Measurements from ENCODE around the gene PHEX.

PHEX gene

GRCh38 chrX:22041907-22042530 lies 9.9 kb downstream of the PHEX start:
- no peak for DNase-seq

- no peak for DNase-seq
Measured at GRCh38 chrX:22043872-22044271, 11.7 kb downstream of the PHEX start.

GRCh38 chrX:22047468-22047867 lies 15.3 kb downstream of the PHEX start:
- no peak for DNase-seq

- DNase-seq = no peak
Measured at GRCh38 chrX:22053481-22053880, 21.4 kb downstream of the PHEX start.

- no peak for DNase-seq
Measured at GRCh38 chrX:22056235-22056634, 24.1 kb downstream of the PHEX start.

- DNase-seq = no peak
Measured at GRCh38 chrX:22057667-22058066, 25.5 kb downstream of the PHEX start.

GRCh38 chrX:22059775-22060174 lies 27.6 kb downstream of the PHEX start:
- DNase-seq = no peak

- no peak for DNase-seq
Measured at GRCh38 chrX:22060415-22061280, 28.5 kb downstream of the PHEX start.

- DNase-seq = no peak
Measured at GRCh38 chrX:22063284-22063683, 31.2 kb downstream of the PHEX start.

GRCh38 chrX:22069586-22069985 lies 37.5 kb downstream of the PHEX start:
- no peak for DNase-seq

- no peak for DNase-seq
Measured at GRCh38 chrX:22073928-22074327, 41.8 kb downstream of the PHEX start.

- no peak for DNase-seq
Measured at GRCh38 chrX:22078117-22078516, 46.0 kb downstream of the PHEX start.

- DNase-seq = peak; percentile 34
Measured at GRCh38 chrX:22081475-22082092, 49.5 kb downstream of the PHEX start.

GRCh38 chrX:22086003-22086402 lies 53.9 kb downstream of the PHEX start:
- no peak for DNase-seq

- DNase-seq = no peak
Measured at GRCh38 chrX:22087011-22087557, 55.0 kb downstream of the PHEX start.

- DNase-seq = no peak
Measured at GRCh38 chrX:22088326-22088725, 56.2 kb downstream of the PHEX start.

GRCh38 chrX:22090181-22090580 lies 58.1 kb downstream of the PHEX start:
- no peak for DNase-seq

- no peak for DNase-seq
Measured at GRCh38 chrX:22093550-22093949, 61.4 kb downstream of the PHEX start.

GRCh38 chrX:22095286-22095685 lies 63.2 kb downstream of the PHEX start:
- DNase-seq = no peak

- DNase-seq = no peak
Measured at GRCh38 chrX:22095856-22096255, 63.7 kb downstream of the PHEX start.

- no peak for DNase-seq
Measured at GRCh38 chrX:22097012-22097694, 65.0 kb downstream of the PHEX start.

- DNase-seq = no peak
Measured at GRCh38 chrX:22105231-22105630, 73.1 kb downstream of the PHEX start.

- no peak for DNase-seq
Measured at GRCh38 chrX:22105971-22106370, 73.8 kb downstream of the PHEX start.
